ENCODE results near the gene CTIF.
"Not testable (repeated sequence)": the region's sequence is repeated elsewhere in the genome, so short reads cannot be mapped to it uniquely, and the experiment has no call there.

CTIF gene

DNA sequence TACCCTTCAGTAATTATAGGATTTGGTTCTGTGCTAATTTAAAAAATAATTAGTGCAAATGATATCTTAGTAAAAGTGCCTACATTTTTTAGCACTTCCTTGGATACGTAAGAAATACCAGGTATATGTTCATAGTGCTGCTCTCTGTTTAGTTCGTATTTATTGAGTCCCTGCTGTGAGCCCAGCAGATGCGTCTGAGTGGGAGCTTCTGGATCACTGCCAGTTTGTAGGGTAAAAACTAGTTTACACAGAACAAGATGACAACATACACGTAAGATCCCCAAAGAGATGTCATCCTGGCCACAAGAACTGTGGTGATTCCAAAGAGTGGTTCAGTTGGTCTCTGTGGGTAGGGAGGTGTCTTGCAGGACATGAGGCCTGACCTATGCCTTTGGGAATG is 103.2 kb downstream of the CTIF start:
- no peak for DNase-seq (ENCODE audit: low read depth in 2 of 2)

DNA sequence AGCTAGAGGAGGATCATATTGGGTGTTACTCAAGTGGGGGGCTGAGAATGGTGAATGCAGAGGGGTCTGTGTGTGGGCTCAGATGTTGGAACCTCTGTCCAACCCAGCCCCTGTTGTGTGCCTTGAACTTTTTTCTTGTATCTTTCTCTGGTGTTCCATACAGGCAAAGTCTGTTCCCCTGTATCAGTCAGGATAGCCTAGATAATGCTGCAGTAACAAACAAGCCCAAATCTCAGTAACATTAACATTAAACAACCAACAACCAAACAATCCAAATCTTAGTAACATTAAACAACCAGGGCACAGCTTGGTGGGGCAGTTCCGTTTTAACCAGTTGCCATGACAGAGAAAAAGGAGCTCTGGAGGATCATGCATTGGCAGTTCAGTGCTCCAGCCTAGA is 103.7 kb downstream of the CTIF start:
- no peak for DNase-seq (ENCODE audit: low read depth in 2 of 2)

- no peak for DNase-seq (ENCODE audit: low read depth in 2 of 2)
These were observed 104.4 kb downstream of the CTIF start for GRCh38 chr18:48643262-48643661.

DNA sequence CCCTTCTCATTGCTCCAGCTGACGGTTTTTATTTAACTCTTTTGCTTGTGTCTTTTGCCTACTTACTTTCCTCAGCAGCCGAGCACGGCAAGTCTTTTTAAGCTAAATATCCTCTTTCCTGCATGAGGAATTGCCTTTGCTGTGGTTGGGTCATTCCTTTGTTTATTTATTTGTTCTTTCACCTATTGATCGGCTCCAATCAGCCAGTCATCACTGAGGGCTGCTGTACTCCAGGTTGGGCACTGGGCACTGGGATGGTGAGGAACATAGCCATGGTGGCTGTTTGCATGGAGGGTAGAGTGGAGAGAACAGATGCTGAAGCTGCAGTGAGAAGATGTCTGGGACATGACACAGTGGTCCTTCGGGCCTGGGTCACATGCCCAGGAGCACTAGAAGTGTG is 105.2 kb downstream of the CTIF start:
- no peak for DNase-seq (ENCODE audit: low read depth in 2 of 2)

GRCh38 chr18:48645427-48646002 is 106.7 kb downstream of the CTIF start:
- no peak for DNase-seq (ENCODE audit: low read depth in 2 of 2)

GRCh38 chr18:48646976-48647375 is 108.1 kb downstream of the CTIF start:
- DNase-seq (ENCODE audit: low read depth in 2 of 2), result no peak

- no peak for DNase-seq (ENCODE audit: low read depth in 2 of 2)
These were observed 110.4 kb downstream of the CTIF start for GRCh38 chr18:48649231-48649630.

- DNase-seq (ENCODE audit: low read depth in 2 of 2), result not testable (repeated sequence)
These were observed 115.8 kb downstream of the CTIF start for GRCh38 chr18:48654591-48654990.

DNA sequence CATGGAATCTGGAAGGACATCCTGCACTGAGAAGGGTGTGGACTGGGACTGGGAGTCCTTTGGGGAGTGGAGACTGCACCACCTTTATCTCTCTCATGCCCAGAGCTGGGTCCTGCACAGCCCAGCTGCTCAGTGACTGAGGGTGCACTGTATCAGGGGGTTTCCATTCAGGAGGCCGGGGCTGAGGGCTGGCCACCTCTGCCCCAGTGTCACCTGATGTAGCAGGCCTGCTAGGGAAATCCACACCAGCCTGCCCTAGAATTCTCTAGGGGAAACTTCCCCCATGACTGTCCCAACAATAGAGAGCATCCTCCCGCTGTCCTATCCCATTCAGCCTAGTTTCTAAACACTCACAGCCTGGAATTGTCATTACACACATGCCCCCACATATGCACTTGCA is 116.7 kb downstream of the CTIF start:
- DNase-seq (ENCODE audit: low read depth in 2 of 2), result no peak

- no peak for DNase-seq (ENCODE audit: low read depth in 2 of 2)
These were observed 117.3 kb downstream of the CTIF start for GRCh38 chr18:48656176-48656575.

DNA sequence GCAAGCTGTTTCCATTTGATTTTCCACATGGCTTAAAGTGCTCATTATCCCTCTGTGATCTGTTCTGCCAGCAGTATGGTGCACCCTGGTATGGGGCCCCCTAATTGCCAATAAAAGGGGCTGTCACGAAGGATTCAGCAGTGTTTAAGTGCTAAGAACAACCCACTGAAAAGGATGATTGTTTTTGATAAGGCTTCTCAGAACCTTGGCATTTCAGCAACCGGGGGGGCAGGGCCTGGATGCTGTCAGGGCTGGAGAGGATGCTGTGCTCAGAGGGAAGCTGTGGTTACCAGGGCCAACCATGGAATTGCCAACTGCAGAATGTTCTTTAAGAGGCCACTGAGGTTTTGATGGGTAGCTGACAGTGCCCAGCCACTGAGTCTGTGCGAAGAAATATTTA is 117.8 kb downstream of the CTIF start:
- DNase-seq (ENCODE audit: low read depth in 2 of 2), result no peak

- DNase-seq (ENCODE audit: low read depth in 2 of 2), result no peak
These were observed 118.8 kb downstream of the CTIF start for GRCh38 chr18:48657447-48658120.

- DNase-seq (ENCODE audit: low read depth in 2 of 2), result no peak
These were observed 119.9 kb downstream of the CTIF start for GRCh38 chr18:48658721-48659120.

- DNase-seq (ENCODE audit: low read depth in 2 of 2), result no peak
These were observed 120.6 kb downstream of the CTIF start for GRCh38 chr18:48659188-48660009.

DNA sequence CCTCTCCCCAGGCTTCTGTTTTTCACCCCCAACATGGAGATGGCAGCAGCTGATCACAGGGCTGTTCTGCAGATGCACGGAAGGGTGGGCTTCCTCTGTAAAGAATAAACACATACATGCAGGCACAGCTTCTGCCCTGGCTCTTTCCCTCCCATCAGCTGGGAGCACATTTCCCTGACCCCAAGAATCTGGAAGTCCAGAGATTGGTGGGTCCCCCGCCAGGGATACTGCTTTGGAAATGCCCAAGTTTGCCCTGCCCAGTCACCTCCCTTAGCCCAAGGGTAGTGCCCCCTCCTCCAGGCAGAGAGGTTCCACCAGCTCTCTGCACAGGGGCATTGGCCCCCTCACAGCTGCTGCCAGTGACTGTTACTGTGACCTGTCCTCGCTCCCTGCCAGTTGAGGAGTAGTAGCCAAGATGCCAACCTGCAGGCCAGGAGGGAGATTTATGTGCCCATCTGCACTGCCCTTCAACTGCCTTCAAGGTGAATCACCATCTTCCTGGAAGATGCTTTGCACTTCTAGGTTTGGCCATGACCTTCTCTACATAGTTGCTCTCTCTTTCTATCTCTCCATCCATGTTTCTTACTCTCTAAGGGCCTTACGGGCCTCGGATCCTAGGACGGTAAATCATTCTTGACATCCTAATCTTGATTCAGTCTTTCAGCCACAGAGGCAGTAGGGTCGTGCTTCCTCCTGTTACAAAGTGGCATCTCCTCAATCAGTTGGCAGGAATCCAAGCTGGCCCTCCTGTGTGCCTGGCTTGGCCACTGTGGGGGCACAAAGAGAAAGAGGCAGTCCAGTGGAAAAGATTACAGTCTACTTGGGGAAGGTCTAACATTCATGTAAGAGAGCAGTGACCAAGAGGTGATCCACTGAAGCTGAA is 121.8 kb downstream of the CTIF start:
- no peak for DNase-seq (ENCODE audit: low read depth in 2 of 2)

DNA sequence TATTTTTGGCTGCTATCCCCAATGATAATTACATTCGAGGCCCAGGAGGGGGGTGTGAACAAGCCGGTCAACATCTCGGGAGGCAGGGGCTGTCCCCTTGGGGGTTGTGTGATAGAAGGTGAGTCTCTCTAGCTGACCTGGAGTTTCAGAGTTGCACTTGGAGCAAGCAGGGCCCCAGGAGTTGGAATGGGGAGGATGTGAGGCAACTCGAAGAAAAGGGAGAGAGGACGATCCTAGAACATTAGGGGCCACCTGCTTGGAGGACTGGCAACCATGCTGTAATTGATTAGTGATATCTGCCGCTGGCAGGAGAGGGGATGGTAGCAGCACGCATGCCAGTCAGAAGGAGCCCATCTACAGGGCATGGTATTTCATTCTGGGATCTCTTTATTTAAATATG is 122.6 kb downstream of the CTIF start:
- no peak for DNase-seq (ENCODE audit: low read depth in 2 of 2)

GRCh38 chr18:48662011-48662661 is 123.3 kb downstream of the CTIF start:
- no peak for DNase-seq (ENCODE audit: low read depth in 2 of 2)

GRCh38 chr18:48663096-48663930 is 124.5 kb downstream of the CTIF start:
- DNase-seq (ENCODE audit: low read depth in 2 of 2), result no peak

DNA sequence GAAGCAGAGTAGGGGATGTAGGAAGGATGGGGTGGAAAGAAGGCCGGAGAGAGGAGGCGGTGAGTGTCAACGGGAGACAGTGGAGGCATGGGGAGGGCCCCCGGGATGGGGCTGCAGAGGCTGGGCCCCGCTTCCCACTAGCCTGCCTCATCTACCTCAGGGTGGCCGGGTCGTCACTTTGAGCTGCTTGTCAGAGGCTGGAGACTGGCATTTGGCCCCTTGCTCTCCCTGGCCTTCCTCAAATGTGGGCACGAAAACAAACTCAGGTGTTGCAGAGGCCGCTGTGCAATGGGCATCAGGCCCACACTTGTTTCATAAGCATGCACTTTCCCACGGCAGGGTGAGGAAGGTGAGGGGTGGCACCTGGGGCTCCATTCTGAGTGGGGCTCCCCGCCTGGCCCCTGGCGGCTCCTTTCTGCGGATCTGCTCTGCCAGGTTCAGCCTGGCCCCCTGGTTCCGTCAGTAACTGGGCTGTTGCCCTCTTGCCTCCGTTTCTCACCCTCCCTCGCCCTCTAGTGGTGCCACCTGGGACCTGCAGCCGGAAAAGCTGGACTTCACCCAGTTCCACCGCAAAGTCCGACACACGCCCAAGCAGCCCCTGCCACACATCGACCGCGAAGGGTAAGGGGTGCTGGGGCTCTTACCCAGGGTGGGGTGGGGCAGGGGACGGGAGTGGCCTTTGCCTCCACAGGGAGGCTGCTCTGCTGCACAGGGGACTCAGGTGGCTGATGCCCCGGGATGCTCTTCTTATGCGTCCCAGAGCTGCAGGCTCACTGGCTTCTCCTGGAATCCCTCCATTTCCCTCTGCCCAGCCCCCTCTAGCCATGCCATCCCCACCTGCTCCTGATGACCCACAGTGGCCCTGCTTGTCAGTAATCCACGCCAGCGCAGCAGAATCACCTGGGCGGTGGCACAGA is 125.4 kb downstream of the CTIF start:
- no peak for DNase-seq (ENCODE audit: low read depth in 2 of 2)

DNA sequence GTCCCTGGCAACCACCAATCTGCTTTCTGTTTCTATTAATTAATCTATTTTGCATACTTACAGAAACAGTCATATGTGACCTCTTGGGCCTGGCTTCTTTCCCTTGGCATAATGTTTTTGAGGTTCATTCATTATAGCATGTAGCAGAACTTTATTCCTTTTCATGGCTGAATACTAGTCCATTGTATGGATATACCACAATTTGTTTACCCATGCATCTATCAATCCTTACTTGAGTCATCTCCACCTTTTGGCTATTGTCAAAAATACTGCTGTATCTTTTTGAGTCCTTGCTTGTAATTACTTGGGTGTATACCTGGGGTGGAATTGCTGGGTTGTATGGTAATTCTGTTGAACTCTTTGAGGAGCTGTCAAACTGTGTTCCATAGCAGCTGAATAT is 126.8 kb downstream of the CTIF start:
- DNase-seq (ENCODE audit: low read depth in 2 of 2), result no peak
